HEK293 (cell line): ENCODE measurements around the gene VEZT.

Experiments used
- SCRT2 ChIP-seq: fragments of 450-650 bp; formaldehyde crosslinking; IDR thresholded peaks from 2 replicates; pipeline ENCODE4 v1.5.1; 2016; ENCODE audit warnings: missing biosample characterization, missing genetic modification characterization
- ZBTB7A ChIP-seq: fragments of 450-650 bp; formaldehyde crosslinking; IDR thresholded peaks from 2 replicates; pipeline ENCODE4 v1.5.1; 2016; ENCODE audit warnings: low read depth, missing biosample characterization, missing genetic modification characterization
- ZEB2 ChIP-seq: fragments of 450-650 bp; formaldehyde crosslinking; IDR thresholded peaks from 2 replicates; pipeline ENCODE4 v1.5.1; 2016; ENCODE audit warnings: missing biosample characterization, missing genetic modification characterization
- ZNF133 ChIP-seq: fragments of 450-650 bp; formaldehyde crosslinking; IDR thresholded peaks from 2 replicates; pipeline ENCODE4 v1.5.1; 2016; ENCODE audit warnings: missing biosample characterization, missing genetic modification characterization
- TF ChIP-seq, protein P1 (sequence below): fragments of 450-650 bp; formaldehyde crosslinking; IDR thresholded peaks from 2 replicates; pipeline ENCODE4 v1.5.1; 2017; ENCODE audit warnings: missing biosample characterization, missing genetic modification characterization
- TF ChIP-seq, protein P2 (sequence below): fragments of 450-650 bp; formaldehyde crosslinking; IDR thresholded peaks from 2 replicates; pipeline ENCODE4 v1.5.1; 2016; ENCODE audit warnings: missing biosample characterization, missing genetic modification characterization
- TF ChIP-seq, protein P3 (sequence below): sonication (generic); formaldehyde crosslinking; IDR thresholded peaks from 2 replicates; pipeline ENCODE4 v1.8.1; 2022; ENCODE audit warnings: mild to moderate bottlenecking, moderate library complexity, missing genetic modification reagents
- TF ChIP-seq, protein P4 (sequence below): fragments of 450-650 bp; formaldehyde crosslinking; conservative IDR thresholded peaks from 2 replicates; pipeline ENCODE4 v1.5.1; 2016; ENCODE audit warnings: low read depth, missing biosample characterization, missing genetic modification characterization

DNA sequence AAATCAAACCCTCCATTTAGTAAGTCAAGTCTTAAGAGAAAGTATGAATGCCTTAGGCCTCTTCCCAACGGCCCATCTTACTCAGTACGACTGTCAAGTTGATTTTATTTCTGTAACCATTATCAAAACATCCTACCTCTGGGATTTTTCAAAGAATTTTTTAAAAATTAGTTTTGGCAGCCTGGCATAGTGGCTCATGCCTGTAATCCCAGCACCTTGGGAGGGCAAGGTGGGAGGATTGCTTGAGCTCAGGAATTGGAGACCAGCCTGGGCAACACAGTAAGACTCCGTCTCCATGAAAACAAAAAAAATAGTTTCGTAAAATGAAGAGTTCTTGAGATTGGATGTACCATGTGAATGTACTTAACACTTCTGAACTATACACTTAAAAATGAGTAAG, 4.5 kb upstream of the VEZT start:
- TF ChIP-seq, protein P1, sequence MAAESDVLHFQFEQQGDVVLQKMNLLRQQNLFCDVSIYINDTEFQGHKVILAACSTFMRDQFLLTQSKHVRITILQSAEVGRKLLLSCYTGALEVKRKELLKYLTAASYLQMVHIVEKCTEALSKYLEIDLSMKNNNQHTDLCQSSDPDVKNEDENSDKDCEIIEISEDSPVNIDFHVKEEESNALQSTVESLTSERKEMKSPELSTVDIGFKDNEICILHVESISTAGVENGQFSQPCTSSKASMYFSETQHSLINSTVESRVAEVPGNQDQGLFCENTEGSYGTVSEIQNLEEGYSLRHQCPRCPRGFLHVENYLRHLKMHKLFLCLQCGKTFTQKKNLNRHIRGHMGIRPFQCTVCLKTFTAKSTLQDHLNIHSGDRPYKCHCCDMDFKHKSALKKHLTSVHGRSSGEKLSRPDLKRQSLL (tag by site-specific recombination) = no peak
- TF ChIP-seq, protein P2, sequence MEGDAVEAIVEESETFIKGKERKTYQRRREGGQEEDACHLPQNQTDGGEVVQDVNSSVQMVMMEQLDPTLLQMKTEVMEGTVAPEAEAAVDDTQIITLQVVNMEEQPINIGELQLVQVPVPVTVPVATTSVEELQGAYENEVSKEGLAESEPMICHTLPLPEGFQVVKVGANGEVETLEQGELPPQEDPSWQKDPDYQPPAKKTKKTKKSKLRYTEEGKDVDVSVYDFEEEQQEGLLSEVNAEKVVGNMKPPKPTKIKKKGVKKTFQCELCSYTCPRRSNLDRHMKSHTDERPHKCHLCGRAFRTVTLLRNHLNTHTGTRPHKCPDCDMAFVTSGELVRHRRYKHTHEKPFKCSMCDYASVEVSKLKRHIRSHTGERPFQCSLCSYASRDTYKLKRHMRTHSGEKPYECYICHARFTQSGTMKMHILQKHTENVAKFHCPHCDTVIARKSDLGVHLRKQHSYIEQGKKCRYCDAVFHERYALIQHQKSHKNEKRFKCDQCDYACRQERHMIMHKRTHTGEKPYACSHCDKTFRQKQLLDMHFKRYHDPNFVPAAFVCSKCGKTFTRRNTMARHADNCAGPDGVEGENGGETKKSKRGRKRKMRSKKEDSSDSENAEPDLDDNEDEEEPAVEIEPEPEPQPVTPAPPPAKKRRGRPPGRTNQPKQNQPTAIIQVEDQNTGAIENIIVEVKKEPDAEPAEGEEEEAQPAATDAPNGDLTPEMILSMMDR = no peak
- TF ChIP-seq, protein P3, sequence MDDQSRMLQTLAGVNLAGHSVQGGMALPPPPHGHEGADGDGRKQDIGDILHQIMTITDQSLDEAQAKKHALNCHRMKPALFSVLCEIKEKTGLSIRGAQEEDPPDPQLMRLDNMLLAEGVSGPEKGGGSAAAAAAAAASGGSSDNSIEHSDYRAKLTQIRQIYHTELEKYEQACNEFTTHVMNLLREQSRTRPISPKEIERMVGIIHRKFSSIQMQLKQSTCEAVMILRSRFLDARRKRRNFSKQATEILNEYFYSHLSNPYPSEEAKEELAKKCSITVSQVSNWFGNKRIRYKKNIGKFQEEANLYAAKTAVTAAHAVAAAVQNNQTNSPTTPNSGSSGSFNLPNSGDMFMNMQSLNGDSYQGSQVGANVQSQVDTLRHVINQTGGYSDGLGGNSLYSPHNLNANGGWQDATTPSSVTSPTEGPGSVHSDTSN (CRISPR knock-in tag) = no peak
- no peak for TF ChIP-seq ZBTB7A (tag by site-specific recombination)
- no peak for TF ChIP-seq ZEB2
- TF ChIP-seq, protein P4, sequence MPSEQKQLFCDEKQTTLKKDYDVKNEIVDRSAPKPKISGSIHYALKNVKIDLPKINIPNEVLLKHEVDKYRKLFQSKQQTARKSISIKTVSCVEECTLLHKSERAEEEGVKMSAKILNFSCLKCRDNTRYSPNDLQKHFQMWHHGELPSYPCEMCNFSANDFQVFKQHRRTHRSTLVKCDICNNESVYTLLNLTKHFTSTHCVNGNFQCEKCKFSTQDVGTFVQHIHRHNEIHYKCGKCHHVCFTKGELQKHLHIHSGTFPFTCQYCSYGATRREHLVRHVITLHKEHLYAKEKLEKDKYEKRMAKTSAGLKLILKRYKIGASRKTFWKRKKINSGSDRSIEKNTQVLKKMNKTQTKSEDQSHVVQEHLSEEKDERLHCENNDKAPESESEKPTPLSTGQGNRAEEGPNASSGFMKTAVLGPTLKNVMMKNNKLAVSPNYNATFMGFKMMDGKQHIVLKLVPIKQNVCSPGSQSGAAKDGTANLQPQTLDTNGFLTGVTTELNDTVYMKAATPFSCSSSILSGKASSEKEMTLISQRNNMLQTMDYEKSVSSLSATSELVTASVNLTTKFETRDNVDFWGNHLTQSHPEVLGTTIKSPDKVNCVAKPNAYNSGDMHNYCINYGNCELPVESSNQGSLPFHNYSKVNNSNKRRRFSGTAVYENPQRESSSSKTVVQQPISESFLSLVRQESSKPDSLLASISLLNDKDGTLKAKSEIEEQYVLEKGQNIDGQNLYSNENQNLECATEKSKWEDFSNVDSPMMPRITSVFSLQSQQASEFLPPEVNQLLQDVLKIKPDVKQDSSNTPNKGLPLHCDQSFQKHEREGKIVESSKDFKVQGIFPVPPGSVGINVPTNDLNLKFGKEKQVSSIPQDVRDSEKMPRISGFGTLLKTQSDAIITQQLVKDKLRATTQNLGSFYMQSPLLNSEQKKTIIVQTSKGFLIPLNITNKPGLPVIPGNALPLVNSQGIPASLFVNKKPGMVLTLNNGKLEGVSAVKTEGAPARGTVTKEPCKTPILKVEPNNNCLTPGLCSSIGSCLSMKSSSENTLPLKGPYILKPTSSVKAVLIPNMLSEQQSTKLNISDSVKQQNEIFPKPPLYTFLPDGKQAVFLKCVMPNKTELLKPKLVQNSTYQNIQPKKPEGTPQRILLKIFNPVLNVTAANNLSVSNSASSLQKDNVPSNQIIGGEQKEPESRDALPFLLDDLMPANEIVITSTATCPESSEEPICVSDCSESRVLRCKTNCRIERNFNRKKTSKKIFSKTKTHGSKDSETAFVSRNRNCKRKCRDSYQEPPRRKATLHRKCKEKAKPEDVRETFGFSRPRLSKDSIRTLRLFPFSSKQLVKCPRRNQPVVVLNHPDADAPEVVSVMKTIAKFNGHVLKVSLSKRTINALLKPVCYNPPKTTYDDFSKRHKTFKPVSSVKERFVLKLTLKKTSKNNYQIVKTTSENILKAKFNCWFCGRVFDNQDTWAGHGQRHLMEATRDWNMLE (tag by site-specific recombination) = no peak
- TF ChIP-seq SCRT2 (tag by site-specific recombination) = no peak
- TF ChIP-seq ZNF133 = no peak
